Measurements from ENCODE around the gene SETD2.

DNA sequence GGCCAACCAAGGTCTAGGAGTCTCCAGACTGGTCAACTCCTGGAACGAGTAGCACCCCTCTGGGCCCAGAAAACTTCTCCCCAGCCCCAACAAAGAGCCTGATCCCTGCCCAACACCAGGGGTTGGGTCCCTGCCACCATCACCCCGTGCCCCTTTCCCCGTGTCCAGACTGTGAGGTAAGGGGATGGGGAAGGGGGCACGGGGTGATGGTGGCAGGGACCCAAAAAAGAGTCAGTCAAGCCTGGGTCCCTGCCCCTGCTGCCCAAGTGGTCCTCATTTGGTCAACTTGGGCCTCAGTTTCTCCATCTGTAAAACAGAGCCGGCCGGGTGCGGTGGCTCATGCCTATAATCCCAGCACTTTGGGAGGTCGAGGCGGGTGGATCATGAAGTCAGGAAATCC lies 185.5 kb downstream of the SETD2 start:
- TF ChIP-seq, protein P1, sequence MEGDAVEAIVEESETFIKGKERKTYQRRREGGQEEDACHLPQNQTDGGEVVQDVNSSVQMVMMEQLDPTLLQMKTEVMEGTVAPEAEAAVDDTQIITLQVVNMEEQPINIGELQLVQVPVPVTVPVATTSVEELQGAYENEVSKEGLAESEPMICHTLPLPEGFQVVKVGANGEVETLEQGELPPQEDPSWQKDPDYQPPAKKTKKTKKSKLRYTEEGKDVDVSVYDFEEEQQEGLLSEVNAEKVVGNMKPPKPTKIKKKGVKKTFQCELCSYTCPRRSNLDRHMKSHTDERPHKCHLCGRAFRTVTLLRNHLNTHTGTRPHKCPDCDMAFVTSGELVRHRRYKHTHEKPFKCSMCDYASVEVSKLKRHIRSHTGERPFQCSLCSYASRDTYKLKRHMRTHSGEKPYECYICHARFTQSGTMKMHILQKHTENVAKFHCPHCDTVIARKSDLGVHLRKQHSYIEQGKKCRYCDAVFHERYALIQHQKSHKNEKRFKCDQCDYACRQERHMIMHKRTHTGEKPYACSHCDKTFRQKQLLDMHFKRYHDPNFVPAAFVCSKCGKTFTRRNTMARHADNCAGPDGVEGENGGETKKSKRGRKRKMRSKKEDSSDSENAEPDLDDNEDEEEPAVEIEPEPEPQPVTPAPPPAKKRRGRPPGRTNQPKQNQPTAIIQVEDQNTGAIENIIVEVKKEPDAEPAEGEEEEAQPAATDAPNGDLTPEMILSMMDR (IDR thresholded peaks at IDR 0.05; ENCODE audit: low read depth, low read length, poor library complexity, severe bottlenecking): no peak
- no peak for TF ChIP-seq EZH2phosphoT487 (IDR thresholded peaks at IDR 0.05; ENCODE audit: borderline replicate concordance, low read length)

Measured in DOHH2 (cell line).